HepG2 (cell line): ENCODE data around the gene UTP4. TPM values are rescaled to one million over a fixed set of nuclear protein-coding genes. Genes with fewer than 3 reads are reported as not detected.

ENCODE experiments used
- ARNT2 ChIP-seq: sonication (generic); formaldehyde crosslinking; IDR thresholded peaks from 2 replicates; pipeline ENCODE4 v1.8.0; 2022; ENCODE audit warnings: mild to moderate bottlenecking, low read depth, missing genetic modification reagents, moderate library complexity
- ASH2L ChIP-seq: fragments of 300-600, 200-600 bp; sonication (generic); IDR thresholded peaks from 2 replicates; pipeline ENCODE4 v1.7.0; 2017; ENCODE audit warnings: low read depth, mild to moderate bottlenecking, moderate library complexity, mixed read lengths, low read length; ENCODE audit not compliant: insufficient read length
- CCAR2 ChIP-seq: fragments of 200-400 bp; formaldehyde crosslinking; optimal IDR thresholded peaks from 2 replicates; pipeline ENCODE3; 2018; ENCODE audit warnings: low read depth, mild to moderate bottlenecking, low read length, moderate library complexity
- DR1 ChIP-seq: sonication (generic); formaldehyde crosslinking; IDR thresholded peaks from 2 replicates; pipeline ENCODE4 v1.8.0; 2021; ENCODE audit warnings: mild to moderate bottlenecking, missing genetic modification reagents, inconsistent platforms
- EP300 ChIP-seq, 3 experiments: sonication (generic) in 1 of 3; formaldehyde crosslinking in 1 of 3; IDR thresholded peaks; 2 replicates each; pipeline versions ENCODE4 v1.5.1 to v1.6.1; 2011 to 2020; ENCODE audit warnings: low read depth in 2 of 3, low read length in 2 of 3, borderline replicate concordance in 1 of 3, improper control_type of control experiment in 1 of 3, mild to moderate bottlenecking in 1 of 3, missing genetic modification reagents in 1 of 3, moderate library complexity in 1 of 3
- KDM5B ChIP-seq: sonication (generic); formaldehyde crosslinking; IDR thresholded peaks from 2 replicates; pipeline ENCODE4 v1.4.0; 2020; ENCODE audit warnings: missing genetic modification reagents, mild to moderate bottlenecking, borderline replicate concordance
- KLF15 ChIP-seq: sonication (generic); formaldehyde crosslinking; IDR thresholded peaks from 2 replicates; pipeline ENCODE4 v1.8.1; 2023; ENCODE audit warnings: borderline replicate concordance, mild to moderate bottlenecking, inconsistent platforms, missing genetic modification reagents, mixed read lengths
- MBD4 ChIP-seq: IDR thresholded peaks from 2 replicates; pipeline ENCODE4 v1.6.1; 2012; ENCODE audit warnings: low read length, inconsistent platforms, borderline replicate concordance
- RAD51 ChIP-seq: fragments of 450-650 bp; IDR thresholded peaks from 2 replicates; pipeline ENCODE4 v1.6.1; 2016; ENCODE audit warnings: borderline replicate concordance
- RBAK ChIP-seq: sonication (generic); formaldehyde crosslinking; IDR thresholded peaks from 2 replicates; pipeline ENCODE4 v1.5.1; 2020; ENCODE audit warnings: mild to moderate bottlenecking, missing genetic modification reagents
- REXO4 ChIP-seq: sonication (generic); formaldehyde crosslinking; IDR thresholded peaks from 2 replicates; pipeline ENCODE4 v1.8.0; 2022; ENCODE audit warnings: missing genetic modification reagents, mild to moderate bottlenecking, borderline replicate concordance
- SNAPC2 ChIP-seq: sonication (generic); formaldehyde crosslinking; IDR thresholded peaks from 2 replicates; pipeline ENCODE4 v1.8.1; 2022; ENCODE audit warnings: mild to moderate bottlenecking, missing genetic modification reagents
- TGIF2 ChIP-seq: IDR thresholded peaks from 2 replicates; pipeline ENCODE4 v1.6.1; 2016; ENCODE audit warnings: control low read depth, missing compliant biosample characterization
- ZFP62 ChIP-seq: sonication (generic); formaldehyde crosslinking; IDR thresholded peaks from 2 replicates; pipeline ENCODE4 v1.4.0; 2020; ENCODE audit warnings: missing genetic modification reagents
- ZFP90 ChIP-seq: sonication (generic); formaldehyde crosslinking; IDR thresholded peaks from 2 replicates; pipeline ENCODE4 v1.8.0; 2022; ENCODE audit warnings: missing genetic modification reagents, mild to moderate bottlenecking, inconsistent platforms, borderline replicate concordance
- ZHX1 ChIP-seq: sonication (generic); formaldehyde crosslinking; IDR thresholded peaks from 2 replicates; pipeline ENCODE4 v1.8.1; 2022; ENCODE audit warnings: low read depth, mild to moderate bottlenecking, missing genetic modification reagents
- ZNF225 ChIP-seq: sonication (generic); formaldehyde crosslinking; IDR thresholded peaks from 2 replicates; pipeline ENCODE4 v1.4.0; 2020; ENCODE audit warnings: mild to moderate bottlenecking, missing genetic modification reagents
- ZNF260 ChIP-seq: sonication (generic); formaldehyde crosslinking; IDR thresholded peaks from 2 replicates; pipeline ENCODE4 v1.4.0; 2020; ENCODE audit warnings: missing genetic modification reagents, low read depth, mild to moderate bottlenecking, borderline replicate concordance
- ZNF276 ChIP-seq: sonication (generic); formaldehyde crosslinking; IDR thresholded peaks from 2 replicates; pipeline ENCODE4 v1.4.0; 2020; ENCODE audit warnings: mild to moderate bottlenecking, low read depth, missing genetic modification reagents
- ZNF496 ChIP-seq: sonication (generic); formaldehyde crosslinking; IDR thresholded peaks from 2 replicates; pipeline ENCODE4 v1.8.1; 2023; ENCODE audit warnings: mild to moderate bottlenecking, moderate library complexity, missing genetic modification reagents; ENCODE audit not compliant: insufficient replicate concordance
- ZNF713 ChIP-seq: sonication (generic); formaldehyde crosslinking; IDR thresholded peaks from 2 replicates; pipeline ENCODE4 v1.4.0; 2020; ENCODE audit warnings: mild to moderate bottlenecking, missing genetic modification reagents
- ZNF883 ChIP-seq: sonication (generic); formaldehyde crosslinking; IDR thresholded peaks from 2 replicates; pipeline ENCODE4 v1.5.1; 2020; ENCODE audit warnings: mild to moderate bottlenecking, missing genetic modification reagents; ENCODE audit errors: not compliant biosample characterization
- polyA plus RNA-seq, 8 experiments: library from polyadenylated mRNA; depleted of rRNA in 3 of 8; stranded (reverse) in 7 of 8; unstranded in 1 of 8; fragments of >200 nt; fragmentation: Illumina TruSeq in 4 of 8; extraction: Trizol in 4 of 8; gene quantifications; 2 replicates each; pipeline versions ENCODE4 v1.2.1 to v1.2.3, GENCODE V29; 2011 to 2016; ENCODE audit warnings: low read depth in 4 of 8, missing spikeins in 1 of 8, mixed read lengths in 1 of 8; ENCODE audit not compliant: insufficient read depth in 1 of 8
- total RNA-seq, 5 experiments: library from RNA; depleted of rRNA; stranded (reverse); fragments of >200 nt; fragmentation: Illumina TruSeq; extraction: Trizol; gene quantifications; 2 replicates each; pipeline ENCODE4 v1.2.3, GENCODE V29; 2016; ENCODE audit warnings: low read depth in 1 of 5

The UTP4 gene
- total and polyA plus RNA-seq, 2 of the 13 experiments (the other 11 are each of a cell fraction or from before 2014, with no cell fraction given) = 30.0 to 85.8 TPM

GRCh38 chr16:69186642-69187445, 54.4 kb downstream of the UTP4 start, which contains the start of gene SNTB2 (continued):
- peak; percentile 95 for TF ChIP-seq ASH2L
- TF ChIP-seq ZNF496 (CRISPR knock-in tag) = no peak
- TF ChIP-seq MBD4 = no peak
- TF ChIP-seq CCAR2 = no peak
- no peak for TF ChIP-seq ZFP62 (CRISPR knock-in tag)
- peak; percentile 75 for TF ChIP-seq DR1 (CRISPR knock-in tag)
- TF ChIP-seq ZNF713 (CRISPR knock-in tag) = peak; percentile 99
- no peak; the same call in 1 of the 2 replicates for TF ChIP-seq ZHX1 (CRISPR knock-in tag)
- no peak; the same call in 1 of the 2 replicates for TF ChIP-seq ZNF225
- no peak; the same call in 1 of the 2 replicates for TF ChIP-seq RBAK (CRISPR knock-in tag)
- 0 out of 2 replicates have a peak, but pooled peaks have one; percentile 65 for TF ChIP-seq ZNF260 (CRISPR knock-in tag)
- TF ChIP-seq KDM5B (CRISPR knock-in tag) = peak; percentile 81; the same call in 1 of the 2 replicates
- no peak for TF ChIP-seq ZNF276 (CRISPR knock-in tag)
- no peak for TF ChIP-seq ARNT2 (CRISPR knock-in tag)
- TF ChIP-seq ZNF883 (CRISPR knock-in tag) = peak; percentile 43
- 0 out of 4 replicates have a peak, but pooled peaks of 1 of the 2 experiments have one; percentile 28 for TF ChIP-seq EP300 (IDR thresholded peaks at IDR 0.05; ENCODE audit: low read depth in 2 of 2, low read length in 2 of 2)
- TF ChIP-seq EP300 (CRISPR knock-in tag; IDR thresholded peaks at IDR 0.05; ENCODE audit: borderline replicate concordance) = no peak
- no peak for TF ChIP-seq ZFP90 (CRISPR knock-in tag)
- TF ChIP-seq SNAPC2 (CRISPR knock-in tag) = peak; percentile 73; the same call in 1 of the 2 replicates
- TF ChIP-seq KLF15 (CRISPR knock-in tag) = no peak
- TF ChIP-seq REXO4 (CRISPR knock-in tag) = no peak
- no peak for TF ChIP-seq TGIF2 (CRISPR knock-in tag)
- no peak for TF ChIP-seq RAD51
